ENCODE data around the gene PTPRU. TPM values are rescaled to one million over a fixed set of nuclear protein-coding genes. Genes with fewer than 3 reads are reported as not detected.

Gene PTPRU
- total and polyA plus RNA-seq, 2 experiments from 2014 or later: 8.0 to 105 TPM

DNA sequence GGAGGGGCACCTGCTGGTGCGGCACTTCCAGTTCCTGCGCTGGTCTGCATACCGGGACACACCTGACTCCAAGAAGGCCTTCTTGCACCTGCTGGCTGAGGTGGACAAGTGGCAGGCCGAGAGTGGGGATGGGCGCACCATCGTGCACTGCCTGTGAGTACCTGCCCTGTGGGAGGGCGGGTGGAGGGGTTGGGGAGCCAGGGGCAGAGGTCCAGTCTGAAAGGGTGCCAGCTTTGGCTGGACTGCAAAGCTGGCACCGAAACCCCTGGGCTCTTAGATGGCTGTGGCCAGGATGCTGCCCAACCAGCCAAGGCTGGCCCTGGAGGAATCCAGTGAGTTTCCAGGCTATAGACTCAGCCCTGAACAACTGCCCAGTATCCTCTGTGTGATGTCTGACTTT lies 87.3 kb downstream of the PTPRU start:
- Histone ChIP-seq H3K4me2 (no peak overlapping the region), H4K20me1 (replicated peaks; ENCODE audit: insufficient read depth) (no peaks in the 10 kb centered on the region), H3F3A (replicated peaks; ENCODE audit: low read depth) (no peaks in the 10 kb centered on the region), H3K27ac (ENCODE audit: low read depth) (no peak overlapping the region), H3K79me2 (replicated peaks; ENCODE audit: insufficient read depth) (no peaks in the 10 kb centered on the region), H3K4me3 (no peak overlapping the region), H3K4me1 (ENCODE audit: insufficient read depth) (peaks cover 5% of the 10 kb centered on the region), H2AFZ (no peak overlapping the region), H3K36me3 (ENCODE audit: insufficient read depth) (no peaks in the 10 kb centered on the region), H3K27me3 (ENCODE audit: insufficient read depth) (no peaks in the 10 kb centered on the region), H3K9me2 (ENCODE audit: insufficient read depth) (no peaks in the 10 kb centered on the region)
- H3K4me3 Mint-ChIP-seq: no peak overlapping the region
- H3K36me3 Mint-ChIP-seq (ENCODE audit: low read depth): peaks cover 6% of the 10 kb centered on the region; the same call in 2 of the 3 replicates
- H3K9me3 Mint-ChIP-seq: no peaks in the 10 kb centered on the region
- no peak for DNase-seq (ENCODE audit: low spot score)
- H3K27ac Mint-ChIP-seq: no peak overlapping the region
- H3K4me1 Mint-ChIP-seq: peaks cover 17% of the 10 kb centered on the region
- no peak for ATAC-seq
- no peak for TF ChIP-seq EZH2phosphoT487 (IDR thresholded peaks at IDR 0.05; ENCODE audit: unreplicated experiment)
- TF ChIP-seq JUNB (IDR thresholded peaks at IDR 0.05; ENCODE audit: unreplicated experiment): no peak
- TF ChIP-seq STAT1 (IDR thresholded peaks at IDR 0.05; ENCODE audit: unreplicated experiment): no peak
- TF ChIP-seq, protein P1, sequence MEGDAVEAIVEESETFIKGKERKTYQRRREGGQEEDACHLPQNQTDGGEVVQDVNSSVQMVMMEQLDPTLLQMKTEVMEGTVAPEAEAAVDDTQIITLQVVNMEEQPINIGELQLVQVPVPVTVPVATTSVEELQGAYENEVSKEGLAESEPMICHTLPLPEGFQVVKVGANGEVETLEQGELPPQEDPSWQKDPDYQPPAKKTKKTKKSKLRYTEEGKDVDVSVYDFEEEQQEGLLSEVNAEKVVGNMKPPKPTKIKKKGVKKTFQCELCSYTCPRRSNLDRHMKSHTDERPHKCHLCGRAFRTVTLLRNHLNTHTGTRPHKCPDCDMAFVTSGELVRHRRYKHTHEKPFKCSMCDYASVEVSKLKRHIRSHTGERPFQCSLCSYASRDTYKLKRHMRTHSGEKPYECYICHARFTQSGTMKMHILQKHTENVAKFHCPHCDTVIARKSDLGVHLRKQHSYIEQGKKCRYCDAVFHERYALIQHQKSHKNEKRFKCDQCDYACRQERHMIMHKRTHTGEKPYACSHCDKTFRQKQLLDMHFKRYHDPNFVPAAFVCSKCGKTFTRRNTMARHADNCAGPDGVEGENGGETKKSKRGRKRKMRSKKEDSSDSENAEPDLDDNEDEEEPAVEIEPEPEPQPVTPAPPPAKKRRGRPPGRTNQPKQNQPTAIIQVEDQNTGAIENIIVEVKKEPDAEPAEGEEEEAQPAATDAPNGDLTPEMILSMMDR (conservative IDR thresholded peaks at IDR 0.05; ENCODE audit: low read depth in 2 of 2): no peak
- TF ChIP-seq REST (IDR thresholded peaks at IDR 0.05; ENCODE audit: unreplicated experiment): no peak
- no peak for TF ChIP-seq EZH2 (IDR thresholded peaks at IDR 0.05; ENCODE audit: low read depth, unreplicated experiment)
- TF ChIP-seq ZNF114 (CRISPR knock-in tag; IDR thresholded peaks at IDR 0.05): no peak
- TF ChIP-seq, protein P2, sequence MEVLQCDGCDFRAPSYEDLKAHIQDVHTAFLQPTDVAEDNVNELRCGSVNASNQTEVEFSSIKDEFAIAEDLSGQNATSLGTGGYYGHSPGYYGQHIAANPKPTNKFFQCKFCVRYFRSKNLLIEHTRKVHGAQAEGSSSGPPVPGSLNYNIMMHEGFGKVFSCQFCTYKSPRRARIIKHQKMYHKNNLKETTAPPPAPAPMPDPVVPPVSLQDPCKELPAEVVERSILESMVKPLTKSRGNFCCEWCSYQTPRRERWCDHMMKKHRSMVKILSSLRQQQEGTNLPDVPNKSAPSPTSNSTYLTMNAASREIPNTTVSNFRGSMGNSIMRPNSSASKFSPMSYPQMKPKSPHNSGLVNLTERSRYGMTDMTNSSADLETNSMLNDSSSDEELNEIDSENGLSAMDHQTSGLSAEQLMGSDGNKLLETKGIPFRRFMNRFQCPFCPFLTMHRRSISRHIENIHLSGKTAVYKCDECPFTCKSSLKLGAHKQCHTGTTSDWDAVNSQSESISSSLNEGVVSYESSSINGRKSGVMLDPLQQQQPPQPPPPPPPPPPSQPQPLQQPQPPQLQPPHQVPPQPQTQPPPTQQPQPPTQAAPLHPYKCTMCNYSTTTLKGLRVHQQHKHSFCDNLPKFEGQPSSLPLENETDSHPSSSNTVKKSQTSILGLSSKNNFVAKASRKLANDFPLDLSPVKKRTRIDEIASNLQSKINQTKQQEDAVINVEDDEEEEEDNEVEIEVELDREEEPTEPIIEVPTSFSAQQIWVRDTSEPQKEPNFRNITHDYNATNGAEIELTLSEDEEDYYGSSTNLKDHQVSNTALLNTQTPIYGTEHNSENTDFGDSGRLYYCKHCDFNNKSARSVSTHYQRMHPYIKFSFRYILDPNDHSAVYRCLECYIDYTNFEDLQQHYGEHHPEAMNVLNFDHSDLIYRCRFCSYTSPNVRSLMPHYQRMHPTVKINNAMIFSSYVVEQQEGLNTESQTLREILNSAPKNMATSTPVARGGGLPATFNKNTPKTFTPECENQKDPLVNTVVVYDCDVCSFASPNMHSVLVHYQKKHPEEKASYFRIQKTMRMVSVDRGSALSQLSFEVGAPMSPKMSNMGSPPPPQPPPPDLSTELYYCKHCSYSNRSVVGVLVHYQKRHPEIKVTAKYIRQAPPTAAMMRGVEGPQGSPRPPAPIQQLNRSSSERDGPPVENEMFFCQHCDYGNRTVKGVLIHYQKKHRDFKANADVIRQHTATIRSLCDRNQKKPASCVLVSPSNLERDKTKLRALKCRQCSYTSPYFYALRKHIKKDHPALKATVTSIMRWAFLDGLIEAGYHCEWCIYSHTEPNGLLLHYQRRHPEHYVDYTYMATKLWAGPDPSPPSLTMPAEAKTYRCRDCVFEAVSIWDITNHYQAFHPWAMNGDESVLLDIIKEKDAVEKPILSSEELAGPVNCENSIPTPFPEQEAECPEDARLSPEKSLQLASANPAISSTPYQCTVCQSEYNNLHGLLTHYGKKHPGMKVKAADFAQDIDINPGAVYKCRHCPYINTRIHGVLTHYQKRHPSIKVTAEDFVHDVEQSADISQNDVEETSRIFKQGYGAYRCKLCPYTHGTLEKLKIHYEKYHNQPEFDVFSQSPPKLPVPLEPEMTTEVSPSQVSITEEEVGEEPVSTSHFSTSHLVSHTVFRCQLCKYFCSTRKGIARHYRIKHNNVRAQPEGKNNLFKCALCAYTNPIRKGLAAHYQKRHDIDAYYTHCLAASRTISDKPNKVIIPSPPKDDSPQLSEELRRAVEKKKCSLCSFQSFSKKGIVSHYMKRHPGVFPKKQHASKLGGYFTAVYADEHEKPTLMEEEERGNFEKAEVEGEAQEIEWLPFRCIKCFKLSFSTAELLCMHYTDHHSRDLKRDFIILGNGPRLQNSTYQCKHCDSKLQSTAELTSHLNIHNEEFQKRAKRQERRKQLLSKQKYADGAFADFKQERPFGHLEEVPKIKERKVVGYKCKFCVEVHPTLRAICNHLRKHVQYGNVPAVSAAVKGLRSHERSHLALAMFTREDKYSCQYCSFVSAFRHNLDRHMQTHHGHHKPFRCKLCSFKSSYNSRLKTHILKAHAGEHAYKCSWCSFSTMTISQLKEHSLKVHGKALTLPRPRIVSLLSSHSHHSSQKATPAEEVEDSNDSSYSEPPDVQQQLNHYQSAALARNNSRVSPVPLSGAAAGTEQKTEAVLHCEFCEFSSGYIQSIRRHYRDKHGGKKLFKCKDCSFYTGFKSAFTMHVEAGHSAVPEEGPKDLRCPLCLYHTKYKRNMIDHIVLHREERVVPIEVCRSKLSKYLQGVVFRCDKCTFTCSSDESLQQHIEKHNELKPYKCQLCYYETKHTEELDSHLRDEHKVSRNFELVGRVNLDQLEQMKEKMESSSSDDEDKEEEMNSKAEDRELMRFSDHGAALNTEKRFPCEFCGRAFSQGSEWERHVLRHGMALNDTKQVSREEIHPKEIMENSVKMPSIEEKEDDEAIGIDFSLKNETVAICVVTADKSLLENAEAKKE (CRISPR knock-in tag; IDR thresholded peaks at IDR 0.05): no peak
- no peak for TF ChIP-seq POLR2AphosphoS5 (IDR thresholded peaks at IDR 0.05; ENCODE audit: low read depth)
- TF ChIP-seq CREB1 (CRISPR knock-in tag; IDR thresholded peaks at IDR 0.05; ENCODE audit: low read depth): no peak
- no peak for TF ChIP-seq NANOG (IDR thresholded peaks at IDR 0.05; ENCODE audit: borderline replicate concordance)
- TF ChIP-seq, protein P3, sequence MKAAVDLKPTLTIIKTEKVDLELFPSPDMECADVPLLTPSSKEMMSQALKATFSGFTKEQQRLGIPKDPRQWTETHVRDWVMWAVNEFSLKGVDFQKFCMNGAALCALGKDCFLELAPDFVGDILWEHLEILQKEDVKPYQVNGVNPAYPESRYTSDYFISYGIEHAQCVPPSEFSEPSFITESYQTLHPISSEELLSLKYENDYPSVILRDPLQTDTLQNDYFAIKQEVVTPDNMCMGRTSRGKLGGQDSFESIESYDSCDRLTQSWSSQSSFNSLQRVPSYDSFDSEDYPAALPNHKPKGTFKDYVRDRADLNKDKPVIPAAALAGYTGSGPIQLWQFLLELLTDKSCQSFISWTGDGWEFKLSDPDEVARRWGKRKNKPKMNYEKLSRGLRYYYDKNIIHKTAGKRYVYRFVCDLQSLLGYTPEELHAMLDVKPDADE (IDR thresholded peaks at IDR 0.05): no peak
- TF ChIP-seq ZNF331 (CRISPR knock-in tag; IDR thresholded peaks at IDR 0.05; ENCODE audit: low read depth): no peak
- H3K27me3 Mint-ChIP-seq (ENCODE audit: insufficient read depth, low read depth, poor library complexity): peaks cover 8% of the 10 kb centered on the region

All from GM23338 (cell line).